Dedifferentiated amniotic fluid mesenchymal stem cell (primary cell): ENCODE measurements around the gene PPM1H.
A peak's percentile ranks its signal among the peaks of the same experiment; 100 is the strongest.

Experiments used
- DNase-seq: peaks from one replicate; pipeline ENCODE4 v3.0.0-alpha.2; 2016; ENCODE audit errors: extremely low spot score

Gene PPM1H

DNA sequence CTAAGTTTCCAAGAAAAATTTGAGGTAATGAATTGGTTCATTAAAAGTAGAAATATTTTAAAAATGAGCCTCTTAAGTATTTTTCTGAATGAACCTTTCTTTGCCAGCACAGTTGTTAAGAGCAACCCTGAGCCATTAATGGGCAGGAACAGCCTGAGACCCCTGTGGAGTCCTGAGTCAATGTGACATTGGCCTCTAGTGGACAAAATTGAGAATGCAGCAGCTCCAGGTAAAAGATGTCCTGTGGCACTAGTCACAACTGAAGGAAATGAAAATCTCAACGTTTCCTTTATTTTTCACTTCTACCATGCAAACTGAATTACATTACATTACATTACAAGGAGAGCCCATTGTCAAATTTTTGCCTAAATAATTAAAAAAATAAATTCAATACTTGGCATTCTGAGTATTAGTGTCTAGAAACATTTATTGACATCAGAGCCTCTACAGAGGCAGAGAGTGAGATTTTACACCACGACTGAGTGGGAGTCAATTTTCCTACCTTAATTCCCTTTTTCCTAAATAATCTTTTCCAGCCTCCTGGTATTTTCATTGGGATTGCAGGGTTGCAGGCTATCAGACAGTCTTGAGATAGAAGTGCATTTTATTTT is 135.7 kb downstream of the PPM1H start:
- peak; percentile 74 for DNase-seq

DNA sequence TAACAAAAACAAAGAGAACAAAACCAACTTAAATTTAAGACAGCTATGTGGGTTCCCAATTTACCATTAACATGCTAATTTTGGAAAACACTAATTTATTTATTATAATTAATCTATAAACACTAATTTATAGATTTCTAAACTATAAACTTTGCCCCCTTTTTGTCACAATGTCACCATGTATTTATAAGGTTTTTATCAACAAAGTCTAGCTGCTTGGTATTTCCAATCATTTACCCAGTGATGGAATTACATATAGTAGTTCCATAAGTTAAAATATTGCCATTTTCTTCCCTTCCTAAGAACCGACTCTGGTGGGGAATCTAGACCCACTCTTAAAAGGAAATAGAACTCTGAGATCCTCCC is 140.7 kb downstream of the PPM1H start:
- no peak for DNase-seq

DNA sequence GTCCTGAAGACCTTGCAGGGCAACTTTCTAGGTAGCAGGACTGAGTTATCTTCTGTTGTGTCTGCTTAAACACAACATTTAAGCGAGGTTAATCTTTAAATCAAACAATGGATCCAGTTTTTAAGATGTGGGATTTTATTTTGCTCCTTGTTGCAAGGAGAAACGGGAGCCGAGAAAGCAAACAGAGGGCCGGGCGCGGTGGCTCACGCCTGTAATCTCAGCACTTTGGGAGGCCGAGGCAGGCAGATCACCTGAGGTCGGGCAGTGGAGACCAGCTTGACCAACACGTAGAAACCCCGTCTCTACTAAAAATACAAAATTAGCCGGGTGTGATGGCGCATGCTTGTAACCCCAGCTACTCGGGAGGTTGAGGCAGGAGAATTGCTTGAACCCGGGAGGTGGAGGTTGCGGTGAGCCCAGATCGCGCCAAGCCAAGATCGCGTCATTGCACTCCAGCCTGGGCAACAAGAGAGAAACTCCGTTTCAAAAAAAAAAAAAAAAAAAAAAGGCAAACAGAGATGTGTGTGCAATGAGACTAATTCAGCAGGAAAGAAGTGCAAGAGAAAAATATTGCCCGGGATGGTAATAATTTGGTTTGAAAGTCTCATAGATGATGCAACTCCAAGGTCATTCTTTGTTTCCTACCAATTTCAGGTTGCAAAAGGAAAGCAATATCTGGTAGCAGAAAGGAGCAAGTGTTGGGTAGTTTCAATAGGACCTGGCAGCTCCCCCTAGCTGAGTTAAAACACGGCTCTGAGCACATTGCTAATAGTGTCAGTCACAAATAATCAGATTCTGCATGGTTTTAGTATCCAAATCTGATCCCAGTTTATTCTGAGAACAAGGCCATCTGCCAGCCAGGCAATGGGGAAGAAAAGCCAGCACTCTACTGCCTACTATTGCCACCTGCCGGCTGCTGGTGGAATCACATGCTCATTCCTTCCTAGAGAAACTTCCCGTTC is 141.4 kb downstream of the PPM1H start:
- peak; percentile 95 for DNase-seq

DNA sequence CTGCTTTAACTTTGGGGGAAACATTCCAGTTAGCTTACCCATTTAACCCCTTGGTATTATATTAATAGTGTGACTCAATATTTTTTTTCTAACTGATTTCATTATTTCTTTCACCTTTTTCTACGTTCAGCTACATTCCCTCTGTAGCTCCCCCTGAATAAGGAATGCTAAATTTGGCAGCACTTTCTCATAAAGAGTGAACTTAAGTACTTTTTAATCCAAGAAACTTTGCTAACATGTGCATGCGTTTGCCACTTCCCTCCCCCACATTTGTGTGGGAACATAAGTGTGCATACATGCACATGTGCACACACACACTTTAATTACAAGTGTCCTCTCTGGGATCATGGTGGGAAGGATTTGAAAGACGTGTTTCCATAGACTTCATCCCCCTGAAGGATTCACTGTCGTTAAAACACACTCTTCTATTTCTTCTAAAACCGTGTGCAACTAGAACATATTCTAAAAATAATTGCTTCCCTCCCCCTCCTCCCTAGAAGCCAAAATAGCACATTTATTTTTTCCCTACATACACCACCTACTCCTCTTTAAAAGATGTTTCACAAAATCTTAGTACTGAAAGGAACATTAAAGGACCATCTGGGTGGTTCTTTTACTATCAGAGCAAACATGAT is 142.6 kb downstream of the PPM1H start:
- no peak for DNase-seq

DNA sequence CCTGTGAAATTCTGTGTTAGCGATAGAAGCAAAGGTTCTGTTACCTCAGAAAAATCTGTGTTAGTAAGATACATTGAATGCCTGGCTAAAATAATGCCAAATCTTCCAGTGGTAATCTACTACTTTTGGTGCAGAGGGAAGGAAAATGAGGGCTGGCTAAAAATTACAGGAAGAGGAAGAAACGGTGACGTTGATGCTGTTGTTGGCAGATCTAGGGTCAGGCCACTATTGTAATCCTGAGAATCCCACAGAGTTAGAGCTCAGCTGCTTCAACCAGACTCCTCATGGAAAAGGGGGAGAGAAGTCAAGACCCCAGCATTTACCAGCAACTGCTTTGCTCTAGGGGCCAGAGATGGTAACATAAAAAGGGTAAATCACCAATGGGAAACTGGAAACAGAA is 145.1 kb downstream of the PPM1H start:
- no peak for DNase-seq

DNA sequence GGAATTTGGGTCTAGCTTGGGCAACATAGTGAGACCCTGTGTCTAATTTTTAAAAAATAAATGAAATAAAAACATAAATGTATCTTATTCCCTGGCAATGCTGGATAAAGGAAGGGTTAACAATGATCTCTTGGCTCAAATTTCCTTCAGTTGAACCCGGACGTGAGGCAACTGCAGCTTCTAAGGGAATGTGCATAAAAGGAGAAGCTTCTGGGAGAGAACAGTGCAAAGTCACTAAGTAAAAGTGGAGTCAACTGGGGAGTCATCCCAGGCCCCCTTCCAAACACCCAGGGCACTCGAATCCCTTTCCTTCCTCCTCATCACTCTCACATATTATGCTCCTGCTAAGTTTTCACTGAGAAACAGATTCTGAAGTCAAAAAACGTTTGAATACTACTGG is 147.3 kb downstream of the PPM1H start:
- DNase-seq, result no peak

DNA sequence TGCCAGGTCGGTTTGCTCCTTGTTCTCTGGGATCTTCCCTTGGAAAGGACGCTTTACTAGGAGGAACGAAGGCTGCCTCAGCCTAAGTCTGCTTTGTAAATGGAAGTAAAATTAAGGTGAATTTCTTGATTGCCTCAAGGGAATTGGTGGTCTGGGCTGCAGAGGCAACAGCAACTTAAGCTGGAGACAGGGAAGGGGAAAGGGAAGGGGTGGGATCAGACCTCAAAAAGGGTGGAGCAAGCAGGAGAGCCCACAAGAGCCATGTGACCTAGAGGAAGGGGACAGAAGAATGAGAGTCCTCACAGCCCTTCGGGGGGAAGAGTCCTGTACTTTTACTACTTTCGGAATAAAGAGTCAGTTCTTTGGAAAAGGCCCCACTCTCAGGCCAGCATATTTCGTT is 147.9 kb downstream of the PPM1H start:
- DNase-seq, result no peak

DNA sequence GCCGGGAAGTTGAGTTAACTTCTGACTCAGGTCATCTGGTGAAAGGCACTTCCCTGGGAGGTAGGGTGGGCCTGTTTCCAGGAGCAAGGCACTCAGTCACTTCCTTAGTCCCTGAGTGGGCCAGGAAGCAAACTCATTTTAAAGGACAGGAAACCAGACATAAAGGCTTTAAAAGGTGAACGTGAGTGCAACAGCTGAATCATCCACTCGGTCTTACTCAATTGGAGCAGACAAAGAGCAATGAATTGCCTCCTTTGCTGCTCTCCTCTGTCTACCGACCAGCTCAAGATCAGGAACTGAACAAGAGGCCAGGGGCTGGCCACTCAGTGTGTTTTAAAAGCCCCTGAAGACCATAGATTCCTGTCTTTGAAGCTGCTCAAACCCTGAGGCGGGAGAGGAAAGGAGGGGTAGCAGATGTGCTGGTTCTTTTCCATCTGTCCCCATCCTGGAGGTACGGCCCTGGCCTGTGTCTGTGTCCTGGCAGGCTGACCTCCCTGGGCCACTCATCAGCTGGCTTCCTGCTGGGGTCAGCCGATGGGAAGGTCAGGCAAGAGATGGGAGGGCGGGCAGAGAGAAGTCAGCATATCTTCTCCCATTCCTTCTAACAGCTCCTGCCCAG is 148.9 kb downstream of the PPM1H start:
- DNase-seq, result peak; percentile 33

DNA sequence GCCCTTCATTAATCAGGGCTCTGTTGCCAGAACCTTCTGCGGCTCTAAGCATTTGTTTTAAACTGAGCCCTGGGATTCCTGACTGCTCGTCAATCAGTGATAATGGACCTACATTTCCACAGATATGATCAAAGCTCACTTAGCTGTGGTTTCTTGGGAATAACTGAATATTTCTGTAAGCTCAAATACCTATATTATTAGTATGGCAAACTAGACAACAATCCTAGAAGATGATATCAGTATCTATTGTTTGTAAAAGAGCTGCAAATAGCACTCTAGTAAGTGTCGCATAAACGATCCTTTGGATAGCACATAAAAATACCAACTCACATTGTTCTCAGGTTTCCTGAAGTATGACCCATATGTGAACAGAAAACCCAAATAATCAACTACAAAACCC is 150.4 kb downstream of the PPM1H start:
- DNase-seq, result no peak

DNA sequence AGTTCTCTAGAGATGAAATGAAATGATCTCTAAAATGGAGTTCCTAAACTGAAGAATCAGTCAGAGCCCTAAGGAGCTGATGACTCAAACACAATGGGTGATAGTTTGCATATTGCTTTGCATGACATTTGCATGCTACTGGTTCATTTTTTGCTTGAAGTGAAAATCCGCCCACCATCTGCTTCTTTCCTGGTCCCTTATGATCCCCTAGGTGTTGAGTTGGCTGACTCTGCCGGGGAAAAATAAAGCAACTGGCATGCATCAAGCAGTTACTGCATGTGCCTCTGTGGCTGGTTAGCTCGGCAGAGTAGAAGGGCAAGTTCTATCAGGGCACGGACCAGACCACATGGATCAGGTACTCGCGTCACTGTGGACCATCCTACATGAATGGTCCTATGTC is 151.1 kb downstream of the PPM1H start:
- DNase-seq, result no peak

DNA sequence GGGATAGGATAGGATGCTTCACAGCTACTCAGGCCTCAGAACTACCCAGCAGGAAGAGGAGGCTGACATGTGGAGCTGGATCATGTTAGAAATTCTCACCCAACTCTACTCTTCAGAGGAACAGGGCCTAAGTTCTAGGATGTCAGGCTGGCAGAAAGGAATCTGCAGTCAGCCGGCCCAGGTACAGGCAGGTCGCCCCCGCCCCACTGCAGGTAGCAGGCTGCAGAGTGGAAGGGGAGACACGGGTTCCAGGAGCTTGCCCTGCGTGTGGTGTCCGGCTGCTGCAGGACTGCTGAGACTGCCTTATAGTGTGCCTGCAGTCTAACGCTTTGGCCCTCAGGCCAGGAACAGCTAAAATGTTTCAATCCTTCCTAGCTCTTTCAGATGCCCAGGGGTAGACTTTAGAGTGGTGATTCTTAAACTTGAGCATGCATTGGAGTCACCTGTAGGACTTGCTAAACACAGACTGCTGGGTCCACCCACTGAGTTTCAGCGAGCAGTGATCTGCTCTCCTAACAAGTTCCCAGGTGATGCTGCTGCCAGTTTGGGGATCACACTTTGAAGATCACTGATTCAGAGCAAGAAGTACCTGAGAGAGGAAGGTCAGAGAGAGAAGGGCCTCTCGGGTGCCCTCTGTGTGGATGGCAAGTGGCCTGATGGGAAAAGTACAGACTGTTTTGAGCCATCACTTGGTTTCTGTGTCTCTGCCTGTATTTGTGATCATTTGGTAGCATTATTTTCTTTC is 153.6 kb downstream of the PPM1H start:
- no peak for DNase-seq

DNA sequence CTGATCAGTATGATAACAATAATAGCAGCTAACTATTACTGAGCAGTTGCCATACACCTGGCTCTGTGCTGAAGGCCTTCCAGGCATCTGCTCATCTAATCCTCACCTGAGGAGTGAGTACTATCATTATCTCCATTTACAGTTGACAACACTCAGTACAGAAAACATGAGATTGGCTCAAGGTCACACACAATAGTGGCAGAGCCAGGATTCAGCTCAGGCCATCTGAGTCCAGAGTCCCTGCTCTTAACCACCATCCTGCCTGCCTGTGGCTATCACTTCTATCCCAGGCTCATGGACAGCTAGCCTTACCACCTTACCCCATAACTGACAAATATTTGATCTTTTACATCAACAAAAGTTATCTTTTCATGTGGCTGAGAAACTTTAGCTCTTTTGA is 155.5 kb downstream of the PPM1H start:
- DNase-seq, result no peak

DNA sequence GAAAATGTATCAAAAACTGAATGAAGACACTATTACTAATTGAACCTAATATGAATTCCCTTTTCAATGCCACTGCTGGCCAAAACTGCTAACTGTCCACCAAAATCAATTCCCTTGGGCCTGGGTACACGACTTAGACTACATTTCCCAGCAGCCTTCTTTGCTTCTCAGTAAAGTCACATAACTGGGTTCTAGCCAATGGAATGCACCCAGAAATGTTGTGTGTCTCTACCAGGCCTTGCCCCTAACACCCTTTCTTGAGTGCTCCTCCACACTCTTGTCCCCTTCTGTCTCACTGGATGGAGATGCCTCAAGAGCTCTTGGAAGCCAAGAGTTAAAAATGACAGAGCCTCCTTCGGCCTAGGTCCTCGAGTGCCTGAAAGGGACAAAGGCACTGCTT is 156.8 kb downstream of the PPM1H start:
- no peak for DNase-seq

DNA sequence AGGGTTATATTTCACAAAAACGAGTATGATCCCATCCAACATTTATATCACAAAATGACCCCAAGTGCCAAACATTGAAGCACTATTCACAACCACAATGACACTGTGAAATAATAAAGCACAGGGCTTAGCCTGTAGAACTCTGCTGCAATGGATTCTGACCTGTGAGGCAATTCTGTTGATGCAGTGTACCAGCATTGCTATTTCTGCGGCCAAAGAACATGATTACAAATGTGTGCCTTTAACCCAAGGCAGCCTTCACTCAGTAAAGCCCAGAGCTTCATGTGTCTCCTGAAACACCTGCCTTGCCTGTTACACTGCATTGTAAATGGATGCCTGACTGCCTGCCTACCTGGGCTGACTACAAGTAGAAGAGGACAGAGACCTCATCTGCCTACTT is 158.0 kb downstream of the PPM1H start:
- DNase-seq, result no peak

DNA sequence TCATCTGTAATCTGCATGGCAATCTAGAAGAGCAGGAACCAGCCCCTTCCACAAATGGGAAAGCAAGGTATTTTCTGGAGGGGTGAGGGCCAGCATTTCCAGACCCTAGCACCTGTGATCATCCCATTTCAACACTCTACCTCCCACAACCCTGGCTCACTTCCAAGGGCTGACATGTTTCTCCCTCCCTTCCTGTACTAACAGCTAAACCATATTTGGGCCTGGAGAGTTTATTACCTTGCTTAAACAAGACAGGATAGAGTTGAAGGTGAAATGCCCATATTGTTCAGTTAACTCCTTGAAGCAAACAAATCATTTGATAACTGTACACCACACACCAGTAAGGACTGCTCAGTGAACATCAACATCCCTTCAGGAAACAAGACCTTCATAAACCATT is 158.4 kb downstream of the PPM1H start:
- no peak for DNase-seq

DNA sequence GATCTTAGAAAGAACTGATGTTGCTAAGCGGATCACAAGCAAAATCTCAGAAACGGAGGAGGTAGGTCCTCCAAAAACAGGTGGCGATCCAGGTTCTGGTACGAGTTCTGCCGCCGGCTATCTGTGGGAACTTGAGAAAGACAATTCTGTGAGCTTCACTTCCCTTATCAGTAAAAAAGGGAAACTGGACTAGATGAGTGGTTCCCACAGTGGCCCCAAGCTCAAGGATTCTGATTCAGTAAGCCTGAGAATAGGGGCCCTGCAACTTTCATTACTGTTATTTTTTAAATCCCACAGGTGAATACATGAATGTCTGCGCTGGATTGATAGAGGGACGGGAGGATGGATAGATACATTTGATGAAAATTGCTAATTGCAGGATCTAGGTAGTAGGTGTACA is 160.2 kb downstream of the PPM1H start:
- no peak for DNase-seq

DNA sequence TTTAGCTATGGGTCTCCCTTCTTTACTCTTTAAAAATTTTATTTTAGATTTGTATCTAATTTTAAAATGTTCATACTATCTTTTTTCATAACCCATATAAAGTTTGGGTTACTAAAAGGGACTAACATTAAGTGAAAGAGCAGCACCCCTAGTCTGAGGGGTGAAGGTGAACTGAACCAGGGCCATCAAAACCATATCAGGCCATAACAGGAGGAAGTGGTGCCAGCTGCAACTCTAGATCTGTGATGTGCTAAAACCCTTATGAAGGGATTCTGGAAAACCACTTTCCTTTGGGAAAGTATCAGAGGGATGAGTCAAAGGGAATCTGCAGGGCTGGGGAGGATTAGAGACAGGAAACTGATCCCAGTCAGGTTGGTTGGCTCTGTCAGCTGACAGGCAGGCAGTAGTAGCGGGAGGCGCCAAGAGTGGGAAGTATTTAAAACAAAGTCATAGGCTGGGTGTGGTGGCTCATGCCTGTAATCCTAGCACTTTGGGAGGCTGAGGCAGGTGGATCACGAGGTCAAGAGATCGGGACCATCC is 162.5 kb downstream of the PPM1H start:
- no peak for DNase-seq

DNA sequence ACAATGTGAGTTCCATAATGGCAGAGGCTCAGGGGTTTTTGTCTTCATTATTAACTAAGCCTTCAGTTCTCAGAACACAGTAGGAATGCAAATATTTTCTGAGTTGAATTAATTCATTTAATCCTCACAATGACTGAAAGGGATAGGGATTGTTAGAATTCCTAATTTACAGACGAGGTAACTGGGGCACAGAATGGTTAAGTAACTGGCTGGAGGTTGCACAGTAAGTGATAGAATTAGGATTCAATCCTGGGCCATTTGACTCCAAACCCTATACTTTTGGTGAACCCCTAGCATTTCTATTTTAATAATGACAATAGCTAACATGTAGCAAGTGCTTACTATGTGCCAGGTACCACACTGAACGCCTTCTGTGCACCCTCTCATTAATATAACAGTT is 163.1 kb downstream of the PPM1H start:
- no peak for DNase-seq

DNA sequence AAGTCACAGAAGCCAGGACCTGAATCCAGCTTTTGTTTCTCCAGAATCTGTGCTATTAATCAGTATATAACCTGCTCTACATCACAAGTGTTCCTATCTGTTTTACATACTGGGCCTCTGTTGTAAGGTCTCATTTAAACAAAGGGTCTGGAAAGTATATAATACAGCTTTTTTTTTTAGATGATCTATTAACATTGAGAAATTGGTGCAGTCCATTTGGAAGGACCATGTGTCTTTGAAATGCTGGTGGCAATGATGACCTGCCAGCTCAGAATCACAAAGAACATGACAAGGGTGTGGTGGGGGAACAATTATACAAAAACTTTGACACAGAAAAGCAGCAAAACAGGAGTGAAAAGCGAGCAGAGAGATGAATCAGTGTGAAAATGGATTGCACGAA is 164.6 kb downstream of the PPM1H start:
- no peak for DNase-seq

DNA sequence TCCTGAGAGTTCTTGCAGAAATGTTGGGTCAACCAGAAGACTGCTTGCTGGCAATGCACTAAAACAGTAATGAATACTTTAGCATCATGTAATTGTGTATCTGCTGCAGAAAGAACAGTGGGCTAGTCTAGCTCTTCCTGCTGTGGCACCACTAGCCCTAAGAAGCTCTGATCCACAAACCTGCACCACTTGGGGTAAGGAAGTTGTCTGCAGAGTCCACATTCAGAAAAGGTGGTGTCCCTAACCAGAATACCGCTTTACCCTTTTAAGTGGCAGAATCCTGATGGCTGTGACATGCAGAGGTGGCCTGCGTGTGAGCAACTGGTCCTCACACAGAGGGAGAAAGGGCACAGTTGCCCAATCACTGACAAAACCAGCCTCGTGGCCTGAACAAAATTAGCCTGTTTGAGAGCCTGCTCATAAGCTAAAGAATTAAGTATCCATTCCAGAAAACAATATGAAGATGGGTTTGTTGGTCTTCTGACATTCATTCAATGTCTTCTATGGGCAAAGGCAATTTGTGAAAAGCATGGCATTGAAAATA is 165.8 kb downstream of the PPM1H start:
- no peak for DNase-seq

DNA sequence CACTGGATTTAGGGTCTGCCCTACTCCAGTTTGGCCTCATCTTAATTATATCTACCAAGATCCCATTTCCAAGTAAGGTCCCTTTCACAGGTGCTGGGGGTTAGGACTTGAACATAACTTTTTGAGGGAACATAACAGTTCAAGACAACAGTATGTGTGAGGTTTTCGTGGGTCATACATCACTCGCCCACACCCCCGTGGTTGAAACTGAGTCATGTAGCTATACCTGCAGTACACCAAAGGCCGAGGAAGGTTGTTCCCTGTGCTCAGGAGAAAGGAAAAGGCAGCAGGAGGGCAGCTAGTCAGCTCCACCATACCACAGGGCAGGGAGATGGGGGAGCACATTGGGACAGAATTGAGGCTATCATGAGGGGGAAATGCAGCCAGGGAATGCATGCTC is 167.0 kb downstream of the PPM1H start:
- no peak for DNase-seq
